Stimulated activated CD8-positive, alpha-beta memory T cell treated with anti-CD3 and anti-CD28 coated beads, Interleukin-15, amount 100 ng/mL, for 1 hour (primary cell): ENCODE measurements around the gene CXCL1.
"Not testable (repeated sequence)": the region's sequence is repeated elsewhere in the genome, so short reads cannot be mapped to it uniquely, and the experiment has no call there.

Source experiments
- DNase-seq: peaks from one replicate; pipeline ENCODE4 v3.0.0-alpha.2; 2020; ENCODE audit warnings: low read depth

Gene CXCL1

DNA sequence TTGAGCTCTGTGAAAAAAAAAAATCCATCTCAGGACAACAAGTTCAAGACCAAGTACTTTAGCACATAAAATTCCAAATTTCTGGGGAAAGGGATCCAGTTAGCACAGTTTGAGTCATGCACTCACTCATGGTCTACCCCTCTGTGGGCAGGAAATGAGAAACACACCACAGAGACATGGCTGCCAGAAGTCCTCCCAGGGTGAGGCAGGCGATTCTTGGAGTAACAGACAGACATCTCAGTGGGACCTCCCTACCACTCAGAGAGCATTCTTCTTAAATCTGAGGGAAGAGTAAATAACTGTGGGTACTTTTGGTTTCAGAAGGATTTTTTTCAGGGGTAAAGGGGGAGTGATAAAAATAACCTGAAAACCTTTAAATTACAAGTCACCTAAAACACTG lies 14.1 kb downstream of the CXCL1 start:
- no peak for DNase-seq

DNA sequence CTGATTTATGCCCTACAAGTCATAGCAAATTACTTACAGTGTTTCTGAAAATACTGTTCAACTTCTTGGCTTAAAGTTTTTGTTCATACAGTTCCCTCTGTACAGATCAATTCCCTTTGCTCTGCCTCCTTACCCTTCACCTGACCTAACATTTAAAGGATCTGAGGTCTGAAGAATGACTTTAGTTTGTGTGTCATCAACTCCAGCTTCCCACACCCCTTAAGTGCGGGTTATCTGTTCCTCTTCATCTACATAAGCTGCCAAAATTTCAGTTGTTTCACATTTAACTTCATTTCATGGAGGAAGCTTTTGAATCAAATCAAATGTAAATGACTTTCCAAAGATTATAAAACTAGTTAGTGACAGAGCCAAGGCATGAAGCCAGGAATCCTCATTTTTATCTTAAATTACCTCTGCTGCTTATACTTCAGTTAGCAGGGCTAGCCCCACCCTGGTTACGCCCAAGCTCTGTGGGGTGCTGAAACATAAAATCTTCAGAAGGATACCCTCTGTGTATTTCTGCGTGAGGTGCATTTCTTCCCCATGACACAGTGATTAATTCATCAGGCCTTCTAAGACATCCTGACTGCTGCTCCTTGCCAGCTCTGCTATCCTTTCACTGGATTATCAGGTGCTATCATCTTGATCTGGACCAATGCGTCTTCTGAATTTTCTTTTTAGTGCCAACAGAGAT lies 16.5 kb downstream of the CXCL1 start:
- DNase-seq, result no peak

DNA sequence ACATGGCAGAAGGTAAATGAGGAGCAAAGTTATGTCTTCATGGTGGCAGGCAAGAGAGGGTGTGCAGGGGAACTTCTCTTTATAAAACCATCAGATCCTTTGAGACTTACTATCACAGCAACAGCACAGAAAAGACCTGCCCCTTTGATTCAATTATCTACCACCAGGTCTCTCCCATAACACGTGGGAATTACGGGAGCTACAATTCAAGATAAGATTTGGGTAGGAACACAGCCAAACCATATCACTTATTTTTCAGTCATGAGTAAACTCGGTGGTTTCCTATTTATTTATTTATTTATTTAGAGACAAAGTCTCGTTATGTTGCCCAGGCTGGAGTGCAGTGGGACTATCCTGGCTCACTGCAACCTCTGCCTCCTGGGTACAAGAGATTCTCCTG lies 22.1 kb downstream of the CXCL1 start:
- no peak for DNase-seq

DNA sequence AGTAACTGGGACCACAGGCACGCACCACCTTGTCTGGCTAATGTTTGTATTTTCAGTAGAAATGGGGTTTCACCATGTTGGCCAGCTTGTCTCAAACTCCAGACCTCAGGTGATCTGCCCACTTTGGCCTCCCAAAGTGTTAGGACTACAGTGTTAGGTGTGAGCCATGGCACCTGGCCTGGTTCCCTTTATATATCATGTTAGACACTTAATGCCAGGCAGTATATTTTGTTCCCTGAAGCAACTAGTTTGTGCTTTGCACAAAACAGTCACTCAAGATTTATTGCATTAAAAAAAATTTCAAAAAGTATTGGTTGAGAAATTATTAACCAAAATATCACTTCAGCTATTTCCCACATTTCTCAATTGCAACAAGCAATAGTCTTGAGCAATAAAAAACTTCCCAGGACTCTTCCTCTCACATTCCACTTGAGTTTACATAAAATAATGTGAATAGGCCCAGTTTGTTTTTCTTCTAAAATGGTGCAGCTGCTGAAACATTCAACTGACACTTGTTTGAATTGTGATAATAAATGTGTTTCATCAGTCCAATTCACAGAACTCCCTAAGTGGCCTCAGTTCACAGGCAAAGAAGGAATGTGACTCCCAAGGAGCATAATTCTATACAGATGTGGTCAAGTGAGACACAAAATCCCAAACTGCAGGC lies 22.7 kb downstream of the CXCL1 start:
- DNase-seq, result no peak

DNA sequence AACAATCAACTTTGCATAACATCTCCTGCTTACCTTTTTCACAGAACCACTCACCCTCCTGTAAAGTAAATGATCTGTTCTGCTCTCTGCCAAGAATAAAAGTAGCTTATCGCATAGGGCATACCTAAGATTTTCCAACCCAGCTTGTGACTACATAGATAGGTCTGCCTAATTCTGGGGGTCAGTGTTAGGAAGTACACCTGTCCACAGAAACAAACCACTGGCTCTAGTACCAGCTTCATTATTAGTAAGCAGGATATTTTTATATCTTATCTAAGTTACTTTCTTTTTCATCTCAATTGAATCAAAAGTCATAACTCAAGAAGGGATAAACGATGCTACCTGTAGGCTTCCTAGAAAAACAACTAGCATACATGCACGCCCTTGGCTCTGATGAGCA lies 23.8 kb downstream of the CXCL1 start:
- no peak for DNase-seq

DNA sequence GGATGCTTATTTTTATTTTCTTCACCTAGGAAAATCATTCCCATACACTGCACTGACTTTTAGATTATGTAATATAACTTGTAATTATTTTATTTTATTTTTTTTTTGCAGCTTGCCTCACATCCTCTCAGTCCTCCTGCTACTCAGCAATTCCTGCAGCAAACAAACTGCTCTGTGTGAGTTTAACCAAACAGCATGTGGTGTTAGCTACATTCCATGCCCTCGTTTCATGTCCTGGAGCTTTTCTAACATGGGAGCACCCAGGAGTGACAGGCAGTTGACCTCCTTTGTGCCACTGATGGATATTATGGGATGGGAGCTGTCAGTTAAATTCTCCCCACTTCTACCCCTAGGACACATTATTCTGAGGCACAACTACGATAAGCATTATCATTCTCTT lies 24.8 kb downstream of the CXCL1 start:
- no peak for DNase-seq

DNA sequence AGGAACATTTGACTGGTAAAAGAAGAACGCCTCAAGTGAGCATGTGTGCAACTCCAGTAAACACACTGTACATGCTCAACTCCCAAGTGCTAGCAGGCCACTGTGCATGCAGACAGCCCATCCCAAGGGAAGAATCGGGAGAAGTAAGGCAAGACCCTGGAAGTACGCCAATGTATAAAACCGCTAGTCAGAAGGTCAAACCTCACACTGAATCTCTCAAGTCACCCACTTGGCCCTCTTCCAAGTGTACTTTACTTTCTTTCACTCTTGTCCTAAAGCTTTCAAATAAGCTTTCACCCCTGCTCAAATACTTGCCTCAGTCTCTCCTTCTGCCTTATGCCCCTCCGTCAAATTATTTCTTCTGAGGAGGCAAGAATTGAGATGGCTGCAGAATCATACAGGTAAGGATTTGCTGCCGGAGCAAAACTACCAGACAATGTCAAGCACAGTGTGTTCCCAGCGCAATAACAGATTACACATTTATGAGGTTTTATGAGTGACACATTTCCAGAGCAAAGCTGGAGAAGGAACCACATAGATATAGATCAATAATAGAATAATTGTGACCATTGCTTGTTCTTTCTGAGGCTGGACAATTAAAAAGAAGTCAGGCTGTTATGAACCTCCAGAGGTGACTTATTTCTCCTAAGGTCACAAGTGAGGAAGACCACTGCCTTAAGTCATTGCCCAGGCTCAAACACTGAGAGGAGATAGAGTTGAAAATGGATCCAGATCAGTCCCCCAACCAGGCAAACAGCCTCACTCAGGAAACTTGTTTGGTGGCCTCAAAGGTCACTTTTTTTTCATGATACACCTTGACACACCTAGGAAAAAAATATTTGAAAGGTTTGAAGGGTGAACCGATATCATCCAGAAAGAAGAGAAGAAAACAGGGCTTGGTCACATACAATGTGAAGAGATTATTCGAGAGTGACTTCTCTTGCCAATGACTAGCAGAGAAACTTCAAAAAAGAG lies 26.3 kb downstream of the CXCL1 start:
- no peak for DNase-seq

DNA sequence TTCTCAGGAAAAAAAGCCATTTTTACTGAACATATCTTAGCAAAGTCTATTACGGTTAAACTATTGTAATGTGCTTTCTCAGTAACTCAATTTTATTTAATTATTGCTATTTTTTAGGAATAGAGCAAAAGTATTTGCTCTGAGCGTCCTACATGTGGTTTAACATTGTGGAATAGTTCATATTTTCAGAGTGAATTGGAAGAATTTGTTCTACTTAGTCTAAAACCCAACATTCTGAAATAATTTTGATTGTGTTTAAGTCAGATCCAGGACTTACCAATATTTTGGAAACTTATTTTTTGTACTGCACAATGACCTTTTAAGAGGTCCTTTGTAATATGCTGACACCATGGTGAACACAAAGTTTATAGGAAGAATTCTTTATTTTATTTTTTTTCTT lies 27.2 kb downstream of the CXCL1 start:
- no peak for DNase-seq

DNA sequence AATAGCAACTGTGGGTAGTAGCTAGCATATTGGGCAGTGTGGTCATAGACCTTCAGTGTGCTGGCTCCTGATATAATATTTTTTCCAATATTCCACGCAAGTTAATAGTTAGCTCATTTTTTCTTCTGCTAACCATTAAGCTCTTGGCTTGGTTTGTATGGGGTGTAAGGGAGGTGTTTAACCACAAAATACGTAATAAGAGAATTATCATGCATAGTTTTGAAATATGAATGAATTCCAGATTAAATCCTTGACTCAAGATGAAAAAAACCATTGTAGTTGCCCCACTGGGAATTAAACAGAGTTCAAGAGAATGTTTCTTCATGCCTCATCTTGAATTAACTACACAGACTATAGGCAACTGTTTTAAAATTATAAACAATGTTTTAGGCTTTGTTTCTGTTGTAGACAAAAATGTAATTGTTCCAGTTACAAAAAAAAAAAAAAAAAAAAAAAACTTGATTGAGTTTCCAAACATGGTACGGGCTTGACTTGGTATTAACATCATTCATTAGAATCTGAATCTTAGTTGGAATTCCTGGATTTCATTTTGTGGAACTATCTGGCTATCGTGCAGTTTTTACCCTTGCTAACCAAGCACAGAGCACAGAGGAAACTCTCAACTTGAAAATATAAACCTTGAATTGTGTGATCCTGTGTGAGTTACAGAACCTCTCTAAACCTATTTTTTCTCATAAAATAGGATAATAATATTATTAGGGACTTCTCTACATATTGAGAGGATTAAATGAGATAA lies 28.4 kb downstream of the CXCL1 start:
- DNase-seq, result no peak

DNA sequence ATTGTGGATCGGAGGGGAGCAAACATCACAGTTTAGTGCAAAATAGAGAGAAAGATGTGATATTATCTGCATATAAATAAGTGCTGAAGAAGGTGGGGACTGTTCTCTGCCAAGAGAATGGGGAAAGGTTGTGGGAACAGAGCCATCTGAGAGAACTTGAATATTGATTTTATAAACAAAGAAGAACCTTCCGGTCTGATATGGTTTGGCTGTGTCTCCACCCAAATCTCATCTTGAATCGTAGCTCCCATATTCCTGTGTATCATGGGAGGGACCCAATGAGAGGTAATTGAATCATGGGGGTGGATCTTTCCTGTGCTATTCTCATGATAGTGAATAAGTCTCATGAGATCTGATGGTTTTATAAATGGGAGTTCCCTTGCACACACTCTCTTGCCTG lies 30.1 kb downstream of the CXCL1 start:
- not testable (repeated sequence) for DNase-seq

DNA sequence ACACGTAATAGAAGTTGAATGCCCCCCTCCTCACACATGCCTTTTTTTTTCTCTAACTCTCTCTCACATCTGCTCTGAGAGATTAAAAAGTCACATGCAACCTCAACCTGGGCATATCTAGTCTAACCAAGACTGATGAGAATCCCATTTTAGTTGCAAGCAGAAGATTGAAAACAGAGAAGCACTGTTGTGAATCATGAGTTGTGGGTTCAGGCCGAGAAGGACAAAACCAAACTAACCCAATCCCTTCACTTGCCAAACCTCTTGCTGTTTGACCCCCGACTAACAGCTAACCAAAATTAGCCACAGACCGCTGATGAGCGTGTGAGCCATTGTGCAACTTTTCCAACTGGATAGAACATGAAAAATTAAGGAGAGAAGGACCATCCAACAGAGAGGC lies 31.8 kb downstream of the CXCL1 start:
- DNase-seq, result no peak

DNA sequence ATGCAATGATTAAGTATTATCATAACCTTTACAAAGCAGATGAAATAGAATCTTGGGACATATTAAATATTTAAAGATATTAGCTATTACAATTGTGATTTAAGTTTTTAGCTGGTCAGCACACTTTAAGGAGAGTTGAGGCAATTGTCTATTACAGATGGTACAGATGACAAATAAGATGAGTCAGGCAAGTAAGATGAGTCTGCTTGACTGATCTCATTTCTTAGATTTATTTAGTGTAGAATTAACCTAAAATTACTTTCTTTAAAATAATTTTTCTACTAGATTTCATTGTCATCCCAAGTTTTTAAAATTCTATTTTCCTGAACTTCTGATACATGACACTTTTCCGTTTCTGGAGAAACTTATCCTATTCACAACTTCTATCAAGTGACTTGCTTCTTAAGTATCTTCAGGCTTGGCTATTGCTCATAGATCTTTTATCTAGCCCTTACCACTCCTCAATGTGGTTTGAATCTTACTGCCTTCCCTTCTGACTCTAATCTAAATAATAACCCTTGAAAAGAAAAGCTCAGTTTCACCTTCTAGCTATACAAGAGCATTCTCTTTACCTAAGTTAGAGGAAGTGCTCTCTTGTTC lies 32.9 kb downstream of the CXCL1 start:
- no peak for DNase-seq

DNA sequence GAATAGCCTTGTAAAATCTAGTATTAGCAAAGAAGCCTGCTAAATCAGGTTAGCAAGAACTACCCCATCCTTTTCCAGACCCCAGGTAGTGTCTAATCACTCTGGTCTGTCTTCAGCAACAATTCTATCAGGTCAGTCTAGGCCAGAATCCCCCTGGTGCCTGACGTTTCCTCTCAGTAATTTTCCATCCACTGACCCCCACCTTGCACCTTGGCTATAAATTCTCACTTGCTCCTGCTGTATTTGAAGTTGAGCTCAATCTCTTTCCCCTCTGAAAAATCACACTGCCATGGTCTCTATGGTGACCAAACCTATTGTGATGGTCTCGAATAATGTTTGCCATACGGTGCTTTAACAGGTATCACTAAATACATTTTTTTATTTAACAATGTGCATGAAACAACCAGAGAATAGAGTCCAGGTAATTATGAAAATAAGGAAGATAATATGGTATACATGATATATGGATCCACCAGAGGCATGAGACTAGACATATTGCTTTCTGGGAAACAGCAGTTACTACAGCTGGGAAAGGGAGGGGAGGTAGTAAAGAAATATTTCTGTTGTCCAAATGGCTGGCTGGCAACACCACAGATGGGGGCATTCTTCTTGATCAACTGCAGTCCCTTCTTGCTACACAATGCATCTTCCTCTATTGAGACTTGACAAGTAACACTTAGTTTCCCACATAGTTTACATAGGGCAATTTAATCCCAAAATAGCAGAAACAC lies 33.8 kb downstream of the CXCL1 start:
- DNase-seq, result no peak

DNA sequence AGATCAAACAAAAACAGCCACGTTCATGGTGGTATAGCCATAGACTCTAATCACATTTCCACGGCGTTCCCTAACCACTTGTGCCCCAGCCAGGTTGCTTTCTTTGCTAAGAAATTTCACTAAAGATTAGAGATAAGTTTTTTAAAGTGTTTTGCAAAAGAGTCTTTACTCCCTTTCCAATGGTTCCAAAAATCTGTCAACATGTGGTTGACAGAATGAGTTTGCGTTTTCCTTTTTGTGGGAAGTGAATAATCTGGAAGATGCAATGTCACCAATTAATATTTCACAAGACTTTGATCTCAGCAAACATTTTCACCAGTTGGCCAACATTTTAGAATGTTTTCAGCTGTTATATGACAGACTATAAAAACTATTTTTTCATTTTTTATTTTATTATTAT lies 35.3 kb downstream of the CXCL1 start:
- no peak for DNase-seq

DNA sequence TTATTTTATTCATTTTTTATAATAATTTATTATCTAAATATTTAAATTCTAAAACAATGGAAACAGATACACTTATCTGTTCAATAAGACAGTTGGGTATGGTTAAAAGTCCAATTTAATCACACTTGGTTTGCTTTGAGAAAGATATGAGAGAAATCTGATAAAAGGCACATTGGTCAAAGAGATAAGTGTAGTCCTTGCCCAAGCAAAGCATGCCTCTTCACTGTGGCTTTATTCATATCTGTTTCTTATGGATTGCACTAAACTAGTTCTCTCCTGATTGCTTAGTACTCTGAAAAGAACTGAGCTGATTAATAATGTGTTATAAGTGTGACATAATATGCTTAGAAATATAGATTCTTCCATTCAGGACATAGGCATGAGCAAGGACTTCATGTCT lies 39.8 kb downstream of the CXCL1 start:
- DNase-seq, result no peak

DNA sequence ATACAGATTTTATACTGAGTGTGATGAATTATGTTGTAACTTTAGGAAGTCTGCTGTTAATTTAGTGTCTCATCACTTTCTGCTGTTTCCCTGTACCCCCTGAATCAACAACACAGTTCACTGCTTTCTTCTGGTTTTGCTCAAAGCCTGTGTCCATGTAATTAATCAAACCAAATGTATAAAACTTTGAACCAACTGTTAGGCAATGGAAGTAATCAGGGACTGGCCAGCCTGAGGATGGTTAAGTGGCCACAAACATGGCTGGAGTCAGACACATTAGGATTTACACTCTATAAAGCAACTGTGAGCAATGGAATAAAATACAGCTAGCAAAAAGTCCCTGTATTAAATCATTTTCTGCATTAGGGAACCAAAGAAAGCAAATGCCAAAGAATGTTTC lies 42.6 kb downstream of the CXCL1 start:
- no peak for DNase-seq

DNA sequence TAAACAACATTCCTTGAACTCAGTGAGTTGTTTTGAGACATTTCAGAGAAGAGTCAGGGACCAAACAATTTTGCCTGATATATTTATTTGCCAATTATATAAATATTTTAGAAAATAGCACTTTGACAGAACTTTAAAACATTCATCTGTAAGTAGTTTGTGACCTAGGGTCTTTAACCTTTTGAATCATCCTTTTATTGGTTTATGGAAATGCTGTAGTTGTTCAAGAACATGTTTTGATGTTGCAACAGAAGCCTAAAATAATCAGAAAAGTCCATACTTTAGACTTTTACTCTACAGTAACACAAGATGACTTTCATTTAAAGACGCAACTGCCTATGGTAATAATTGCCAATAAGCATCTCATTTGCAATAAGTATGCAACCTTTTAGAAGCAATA lies 43.0 kb downstream of the CXCL1 start:
- no peak for DNase-seq

DNA sequence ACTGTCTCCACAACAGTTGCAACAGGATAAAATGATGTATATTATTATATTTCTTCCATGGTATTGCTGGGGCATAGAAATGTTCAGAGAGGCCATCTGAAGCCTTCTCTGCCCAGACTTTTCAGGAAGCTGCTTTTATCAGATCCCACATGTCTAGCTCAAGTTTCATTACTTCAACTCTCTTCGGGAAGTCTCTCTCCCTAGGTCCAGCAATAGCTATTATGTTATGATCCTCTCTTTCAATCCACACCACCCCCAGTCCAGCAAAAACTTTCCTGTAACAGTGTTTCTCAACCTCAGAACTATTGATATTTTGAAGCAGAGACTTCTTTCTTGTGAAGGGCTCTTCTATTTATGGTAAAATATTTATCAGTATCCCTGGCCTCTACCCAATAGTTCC lies 44.9 kb downstream of the CXCL1 start:
- DNase-seq, result no peak

DNA sequence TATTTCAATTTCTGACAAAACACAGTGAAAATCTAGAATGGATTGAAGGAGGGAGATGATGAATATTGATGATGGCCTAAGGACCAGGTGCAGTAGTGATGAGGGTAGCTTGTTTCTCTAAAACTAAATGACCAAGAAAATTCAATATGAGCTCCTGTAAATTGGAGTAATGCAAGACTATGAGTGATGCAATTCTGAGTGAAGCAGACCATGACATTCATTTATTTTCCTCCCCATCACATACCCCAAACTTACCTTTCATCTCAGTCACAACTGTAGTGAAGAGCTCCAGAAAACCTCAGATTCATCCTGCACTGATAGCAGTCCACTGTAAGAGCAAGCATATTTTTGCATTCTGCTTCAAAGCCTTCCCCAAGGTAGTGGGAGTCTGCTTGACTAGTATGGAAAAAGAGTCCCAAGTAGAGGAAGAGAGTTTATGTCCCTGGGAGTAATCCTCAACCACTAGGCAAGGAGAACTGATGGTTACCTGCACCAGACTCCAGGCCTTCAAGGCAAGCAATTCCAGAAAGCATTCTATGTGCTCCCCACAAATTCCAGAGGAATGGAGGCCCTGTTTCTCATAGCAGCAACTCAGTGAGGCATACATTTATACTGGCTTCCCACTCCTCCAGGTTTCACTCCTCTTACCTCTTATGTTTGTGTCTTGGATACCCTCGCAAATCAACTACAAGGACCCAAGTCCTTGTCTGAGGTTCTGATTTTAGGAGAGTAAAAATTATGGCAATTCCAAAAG lies 47.2 kb downstream of the CXCL1 start:
- no peak for DNase-seq

DNA sequence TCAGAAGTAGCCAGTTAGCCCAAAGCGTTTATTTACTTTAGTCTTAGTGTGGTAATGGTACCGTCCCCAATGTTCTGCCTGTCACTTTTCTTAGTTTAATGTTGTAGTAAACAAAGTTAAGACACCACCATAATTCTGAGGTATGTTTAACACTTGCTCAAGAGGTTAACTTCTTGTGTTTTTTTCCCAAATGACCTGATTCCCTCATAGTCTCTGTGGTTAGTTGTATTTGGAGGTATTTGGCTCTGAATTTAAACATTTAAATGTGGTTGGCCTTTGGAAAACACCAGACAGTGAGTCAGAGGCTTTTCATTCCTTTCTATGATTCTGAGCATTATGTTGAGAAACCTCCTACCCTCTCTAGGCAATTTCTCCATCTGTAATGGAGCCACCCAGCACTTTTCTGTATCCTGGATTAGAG lies 47.9 kb downstream of the CXCL1 start:
- DNase-seq, result no peak
